ENCODE results near the gene CCNYL1.

CCNYL1 gene

DNA sequence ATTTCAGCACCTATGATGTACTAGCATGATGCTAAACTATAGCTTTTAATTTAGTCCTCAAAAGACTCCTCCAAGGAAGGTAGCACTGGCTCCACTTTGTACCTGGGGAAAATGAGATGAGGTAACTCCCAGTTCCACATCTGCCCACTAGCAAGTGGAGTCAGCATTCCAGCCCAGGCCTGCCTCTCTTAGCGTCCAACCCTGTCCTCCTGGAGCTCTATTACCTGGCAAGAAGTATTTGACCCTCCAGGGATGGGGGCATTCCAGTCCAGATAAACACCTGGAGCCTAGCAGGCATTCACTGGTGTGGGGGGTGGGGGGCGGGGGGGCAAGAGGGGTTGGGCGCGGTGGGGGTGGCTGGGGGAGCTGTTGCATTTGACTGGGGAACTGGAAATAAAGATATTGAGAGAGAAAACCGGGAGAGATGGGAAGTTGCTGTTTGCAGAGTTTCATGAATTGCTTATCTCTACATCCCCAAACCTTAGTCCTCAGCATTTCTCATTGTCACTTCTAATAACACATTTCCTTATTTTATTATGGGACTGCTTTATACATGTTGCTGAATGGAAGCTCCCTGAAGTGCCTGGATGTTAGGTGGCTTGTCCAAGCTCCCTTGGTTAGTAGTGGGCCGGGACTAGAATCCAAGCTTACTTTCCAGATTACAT lies 80.3 kb downstream of the CCNYL1 start:
- DNase-seq (ENCODE audit: low spot score) = peak; percentile 35

DNA sequence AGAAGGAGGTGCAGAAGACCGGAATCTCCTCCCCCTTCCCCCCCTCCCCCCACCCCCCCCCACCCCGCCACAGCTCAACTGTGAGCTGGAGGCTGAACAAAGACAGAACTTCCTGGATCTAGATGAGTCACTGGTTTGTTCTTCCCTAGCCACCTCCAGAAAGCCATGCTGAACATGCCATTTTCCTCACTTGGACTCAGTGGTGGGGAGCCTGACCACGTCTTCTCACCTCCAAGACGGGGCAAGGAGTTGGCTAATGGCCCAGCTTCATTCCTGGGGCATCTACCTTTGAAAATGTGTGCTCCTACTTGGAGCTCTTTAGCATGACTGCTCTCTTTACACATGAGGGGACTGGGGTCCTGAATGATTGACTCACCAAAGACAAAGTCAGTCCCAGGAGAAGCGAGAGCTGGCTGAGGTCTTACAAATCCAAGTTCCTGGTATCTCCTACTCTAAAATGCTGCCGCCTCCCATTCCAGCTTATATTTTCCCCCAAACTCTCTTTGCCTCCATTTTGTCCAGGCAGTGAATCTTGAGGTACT lies 80.9 kb downstream of the CCNYL1 start:
- DNase-seq (ENCODE audit: low spot score) = peak; percentile 96

DNA sequence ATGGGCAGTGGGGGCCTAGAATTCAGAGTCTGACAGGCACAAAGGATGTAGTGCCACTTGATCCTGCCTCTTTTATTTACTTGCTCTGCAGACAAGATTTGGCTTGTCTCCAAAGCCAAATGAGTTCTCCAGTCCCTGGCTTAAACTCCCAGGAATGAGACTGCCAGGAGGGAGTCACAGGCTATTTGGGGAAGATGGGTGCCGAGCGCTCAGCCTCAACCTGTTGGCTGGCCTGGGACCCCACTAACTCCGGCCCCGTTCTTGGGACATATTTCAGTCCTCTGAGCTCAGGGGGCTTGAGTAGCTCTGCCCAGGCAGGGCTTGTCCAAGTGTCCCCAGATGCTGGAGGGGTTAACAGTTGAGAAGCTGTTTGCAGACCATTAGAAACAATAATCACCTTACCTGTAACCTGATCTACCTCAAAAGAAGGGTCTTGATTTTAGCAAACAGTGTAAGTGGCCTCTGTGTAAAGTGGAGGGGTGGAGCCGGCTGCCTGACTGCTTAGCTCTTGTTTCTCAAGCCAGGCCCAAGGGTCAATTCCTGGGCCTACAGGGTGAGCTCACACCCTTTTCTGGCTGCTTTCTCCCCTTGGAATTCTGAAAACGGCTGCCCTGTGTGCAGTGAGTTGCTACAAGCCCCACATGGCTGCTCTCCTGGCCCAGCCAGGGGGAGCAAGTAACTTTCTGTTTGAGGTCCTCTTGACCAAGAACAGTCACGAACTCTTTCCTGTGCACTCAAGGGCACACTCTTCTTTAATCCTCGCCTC lies 85.3 kb downstream of the CCNYL1 start:
- peak; percentile 81 for DNase-seq (ENCODE audit: low spot score)

DNA sequence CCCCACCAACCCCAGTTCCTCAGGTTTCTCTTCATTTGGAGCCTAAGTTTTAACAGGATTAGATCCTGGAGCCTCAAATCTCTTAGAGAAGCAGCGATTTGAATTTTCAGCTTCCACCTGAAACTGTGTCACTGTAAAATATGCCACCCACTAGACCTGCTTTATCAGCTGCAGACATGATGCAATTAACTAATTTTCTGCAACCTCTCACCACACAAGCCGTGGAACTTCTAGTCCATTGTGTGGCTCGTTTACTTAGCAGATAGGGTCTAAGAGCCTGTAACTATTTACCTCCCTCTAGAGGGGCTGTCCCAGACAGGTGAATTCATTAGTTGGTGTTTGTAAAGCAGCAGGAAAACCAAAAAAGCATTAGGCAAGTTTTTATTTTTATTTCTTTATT lies 89.8 kb downstream of the CCNYL1 start:
- no peak for DNase-seq (ENCODE audit: low spot score)

DNA sequence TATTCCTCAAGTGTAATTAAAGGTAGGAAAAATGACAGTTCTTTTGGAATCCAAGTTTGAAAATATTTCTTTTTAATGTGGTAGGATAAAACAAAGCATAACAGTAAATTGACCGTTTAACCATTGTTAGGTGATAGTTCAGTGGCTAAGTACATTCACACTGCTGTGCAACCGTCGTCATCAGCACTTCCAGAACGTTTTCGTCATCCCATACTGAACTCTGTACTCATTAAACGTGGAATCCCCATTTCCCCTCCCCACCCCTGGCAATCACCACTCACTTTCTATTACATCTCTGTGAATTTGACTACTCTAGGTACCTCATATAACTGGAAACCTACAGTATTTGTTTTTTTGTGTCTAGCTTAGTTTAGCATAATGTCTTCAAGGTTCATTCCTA lies 91.2 kb downstream of the CCNYL1 start:
- peak; percentile 38 for DNase-seq (ENCODE audit: low spot score)
